Chondrocyte (in vitro differentiated cells): ENCODE data around the gene NOTUM. TPM values are rescaled to one million over a fixed set of nuclear protein-coding genes. Genes with fewer than 3 reads are reported as not detected.
A peak's percentile ranks its signal among the peaks of the same experiment; 100 is the strongest.
"Not testable (repeated sequence)": the region's sequence is repeated elsewhere in the genome, so short reads cannot be mapped to it uniquely, and the experiment has no call there.

Experiments
- DNase-seq: peaks from one replicate; pipeline ENCODE4 v3.0.0; 2021; ENCODE audit warnings: mixed read lengths, low spot score
- H3K27ac Mint-ChIP-seq: one replicate; pipeline ENCODE4 v1.8.0; 2021; ENCODE audit warnings: mild to moderate bottlenecking, moderate library complexity, mixed read lengths; ENCODE audit not compliant: unreplicated experiment
- H3K27me3 Mint-ChIP-seq: 2 replicates; pipeline ENCODE4 v1.8.0; 2021; ENCODE audit warnings: low read depth, mixed read lengths
- H3K36me3 Mint-ChIP-seq: 2 replicates; pipeline ENCODE4 v1.8.0; 2021; ENCODE audit warnings: low read depth, mixed read lengths
- H3K4me1 Mint-ChIP-seq: 2 replicates; pipeline ENCODE4 v1.8.0; 2021; ENCODE audit warnings: low read depth, mild to moderate bottlenecking, mixed read lengths
- H3K4me3 Mint-ChIP-seq: one replicate; pipeline ENCODE4 v1.8.0; 2021; ENCODE audit warnings: mild to moderate bottlenecking, moderate library complexity, mixed read lengths; ENCODE audit not compliant: unreplicated experiment
- H3K9me3 Mint-ChIP-seq: 2 replicates; pipeline ENCODE4 v1.8.0; 2021; ENCODE audit warnings: low read depth, mixed read lengths
- total RNA-seq: library from RNA; stranded (reverse); gene quantifications from 3 replicates; pipeline ENCODE4 v1.2.1, GENCODE V29; 2021
- TF ChIP-seq, protein P1 (sequence below): fragments of 200-600 bp; sonication (generic); IDR thresholded peaks from 2 replicates; pipeline ENCODE4 v1.5.0; 2021; ENCODE audit warnings: antibody characterized with exemption, mild to moderate bottlenecking, moderate library complexity

NOTUM gene
- total RNA-seq, 1 donor from 2014 or later, result not detected

DNA sequence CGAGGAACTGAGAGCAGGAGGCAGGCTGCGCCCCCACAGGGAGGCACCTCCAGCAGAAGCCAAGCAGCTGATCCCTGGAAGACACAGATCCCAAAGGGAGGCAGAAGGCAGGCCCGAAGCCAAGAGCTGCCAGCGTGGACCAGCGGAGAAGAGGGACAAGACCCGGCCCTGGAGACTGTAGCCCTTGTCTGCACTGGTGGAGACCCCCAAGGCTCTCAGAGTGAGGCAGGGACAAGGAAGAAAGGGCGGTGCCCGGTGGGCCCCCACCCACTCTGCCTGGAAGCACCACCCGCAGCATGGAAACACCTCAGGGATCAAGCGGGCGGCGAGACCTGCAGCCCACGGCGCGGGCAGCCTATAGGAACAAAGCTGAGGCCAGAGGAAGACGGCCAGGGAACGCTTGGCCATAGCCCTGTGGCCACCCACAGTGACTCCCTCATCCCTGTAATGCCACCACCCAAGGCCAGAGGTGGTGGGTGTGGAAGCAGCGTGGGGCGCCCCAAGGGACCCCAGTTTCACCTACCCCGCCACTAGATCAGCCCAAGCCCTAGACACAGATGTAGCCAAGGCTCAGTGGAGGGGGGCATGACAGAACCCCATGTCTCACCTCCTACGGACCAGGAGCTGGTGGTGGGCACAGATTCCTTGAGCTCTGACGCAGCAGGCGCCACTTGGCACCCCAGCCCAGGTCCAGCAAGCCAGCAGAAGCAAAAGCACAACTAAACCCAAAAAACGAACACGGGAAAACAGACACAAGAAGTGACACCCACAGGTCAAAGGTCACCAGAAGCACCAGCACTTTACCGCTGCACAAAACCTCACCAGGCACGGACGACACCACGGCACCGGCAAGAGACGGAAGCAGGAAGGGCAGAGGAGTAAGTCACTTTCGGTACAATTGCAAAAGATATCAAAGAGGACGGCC lies 40.1 kb downstream of the NOTUM start:
- Mint-ChIP-seq H3K9me3 (no peaks in the 10 kb centered on the region), H3K36me3 (peaks cover 8% of the 10 kb centered on the region), H3K27me3 (no peaks in the 10 kb centered on the region), H3K27ac (no peak overlapping the region), H3K4me1 (peaks cover 54% of the 10 kb centered on the region), H3K4me3 (no peak overlapping the region)
- TF ChIP-seq, protein P1, sequence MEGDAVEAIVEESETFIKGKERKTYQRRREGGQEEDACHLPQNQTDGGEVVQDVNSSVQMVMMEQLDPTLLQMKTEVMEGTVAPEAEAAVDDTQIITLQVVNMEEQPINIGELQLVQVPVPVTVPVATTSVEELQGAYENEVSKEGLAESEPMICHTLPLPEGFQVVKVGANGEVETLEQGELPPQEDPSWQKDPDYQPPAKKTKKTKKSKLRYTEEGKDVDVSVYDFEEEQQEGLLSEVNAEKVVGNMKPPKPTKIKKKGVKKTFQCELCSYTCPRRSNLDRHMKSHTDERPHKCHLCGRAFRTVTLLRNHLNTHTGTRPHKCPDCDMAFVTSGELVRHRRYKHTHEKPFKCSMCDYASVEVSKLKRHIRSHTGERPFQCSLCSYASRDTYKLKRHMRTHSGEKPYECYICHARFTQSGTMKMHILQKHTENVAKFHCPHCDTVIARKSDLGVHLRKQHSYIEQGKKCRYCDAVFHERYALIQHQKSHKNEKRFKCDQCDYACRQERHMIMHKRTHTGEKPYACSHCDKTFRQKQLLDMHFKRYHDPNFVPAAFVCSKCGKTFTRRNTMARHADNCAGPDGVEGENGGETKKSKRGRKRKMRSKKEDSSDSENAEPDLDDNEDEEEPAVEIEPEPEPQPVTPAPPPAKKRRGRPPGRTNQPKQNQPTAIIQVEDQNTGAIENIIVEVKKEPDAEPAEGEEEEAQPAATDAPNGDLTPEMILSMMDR, result no peak
- no peak for DNase-seq

DNA sequence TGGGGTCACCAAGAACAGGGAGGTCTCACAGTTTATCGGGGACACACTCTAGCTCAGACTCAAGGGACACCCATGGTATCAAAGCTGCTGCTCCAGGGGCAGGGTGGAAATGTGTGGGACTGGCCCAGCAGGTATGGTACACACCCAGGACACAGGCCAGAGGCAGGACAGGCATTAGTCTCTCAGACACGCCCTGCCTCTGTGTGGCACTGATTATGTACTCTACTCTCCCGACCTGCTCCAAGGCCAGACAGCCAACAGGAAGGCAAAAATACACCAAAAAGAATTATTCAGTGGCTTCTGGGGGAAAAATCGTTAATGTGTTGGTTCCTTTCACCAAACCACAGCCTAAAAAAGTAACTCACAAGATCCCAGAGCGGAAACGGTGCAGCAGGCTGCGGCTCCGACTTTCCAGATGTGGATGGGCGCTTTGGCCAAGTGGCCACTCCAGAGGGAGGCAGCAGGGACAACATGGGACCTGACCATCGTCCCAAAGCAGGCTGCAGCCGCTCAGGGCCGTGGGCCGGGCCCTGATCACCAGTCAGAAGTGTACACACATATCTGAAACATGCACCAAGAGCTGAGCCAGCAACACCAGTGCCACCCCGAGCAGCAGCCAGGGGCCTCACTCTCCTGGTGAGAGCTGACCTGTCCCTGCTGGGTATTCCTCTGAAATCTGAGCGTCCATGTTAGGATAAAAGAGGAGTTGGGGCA lies 42.0 kb downstream of the NOTUM start:
- Mint-ChIP-seq H3K27ac (peak overlapping the region; percentile 68), H3K4me1 (peaks cover 42% of the 10 kb centered on the region), H3K36me3 (peaks cover 13% of the 10 kb centered on the region), H3K27me3 (no peaks in the 10 kb centered on the region), H3K9me3 (no peaks in the 10 kb centered on the region), H3K4me3 (no peak overlapping the region)
- no peak for DNase-seq
- TF ChIP-seq, protein P1, result no peak

DNA sequence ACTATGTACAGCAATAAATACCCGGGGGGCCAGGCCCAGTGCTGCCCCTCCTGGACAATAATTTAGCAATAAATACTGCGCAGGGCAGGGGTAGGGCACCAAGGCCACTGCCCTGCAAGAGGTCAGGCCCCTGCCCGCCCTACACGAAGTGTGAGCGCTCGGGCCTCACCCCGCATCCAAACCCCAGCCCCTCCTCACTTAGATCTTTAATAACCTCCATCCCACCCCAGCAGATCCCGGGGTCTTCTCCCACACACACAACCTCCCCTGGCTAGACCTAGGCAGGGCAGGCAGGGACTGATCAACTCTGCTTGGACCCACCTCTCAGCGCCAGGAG lies 42.7 kb downstream of the NOTUM start:
- not testable (repeated sequence) for H3K27me3 Mint-ChIP-seq, H3K9me3 Mint-ChIP-seq, DNase-seq
- peaks cover 13% of the 10 kb centered on the region for H3K36me3 Mint-ChIP-seq
- H3K4me3 Mint-ChIP-seq, result peak overlapping the region; percentile 77
- peak overlapping the region; percentile 84 for H3K27ac Mint-ChIP-seq
- H3K4me1 Mint-ChIP-seq, result peaks cover 37% of the 10 kb centered on the region
- TF ChIP-seq, protein P1, result peak; percentile 53

DNA sequence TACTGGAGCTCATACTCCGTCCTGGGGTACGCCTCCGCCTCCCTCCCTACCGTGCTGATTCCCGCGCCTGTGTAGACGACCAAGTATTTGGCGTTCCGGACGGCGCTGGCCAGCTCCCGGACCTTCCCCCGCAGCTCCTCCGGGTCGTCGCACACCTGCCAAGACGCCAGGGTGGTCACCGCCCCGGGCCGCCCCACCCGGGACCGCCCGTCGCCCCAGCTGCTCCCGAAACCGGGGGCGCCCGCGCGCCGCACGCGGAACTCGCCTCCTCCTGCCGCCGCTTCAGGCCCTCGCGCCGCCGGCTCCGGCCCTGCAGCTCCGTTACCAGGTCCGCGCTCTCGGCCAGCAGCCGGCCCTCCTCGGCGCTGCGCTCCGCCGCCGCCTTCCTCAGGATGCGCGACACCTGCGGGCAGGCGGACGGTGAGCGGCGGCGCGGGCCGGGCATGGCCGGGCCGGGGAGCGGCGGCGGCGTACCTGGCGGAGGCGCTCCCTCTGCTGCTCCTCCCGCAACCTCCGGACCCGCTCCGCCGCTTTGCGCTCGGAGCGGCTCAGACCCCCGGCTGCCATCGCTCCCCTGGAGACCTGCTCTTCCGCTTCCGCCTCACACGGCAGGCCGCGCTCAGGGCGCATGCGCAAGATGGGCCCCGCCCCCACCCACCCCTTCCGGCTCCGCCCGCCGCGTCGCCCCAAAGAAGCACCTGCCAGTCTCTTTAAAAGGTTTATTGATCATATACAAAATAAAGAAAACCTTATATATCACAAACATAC lies 43.2 kb downstream of the NOTUM start, which contains the start of gene SIRT7:
Gene SIRT7, minus strand, starts transcription at position 612 of the 768 bp plus-strand sequence. Its CDS starts 45 bp downstream, at position 567.
- peaks cover 32% of the 10 kb centered on the region for H3K4me1 Mint-ChIP-seq

More for the DNA sequence above, 43.2 kb downstream of the NOTUM start, which contains the start of gene SIRT7:
- peaks cover 17% of the 10 kb centered on the region for H3K36me3 Mint-ChIP-seq
- H3K27me3 Mint-ChIP-seq, result no peaks in the 10 kb centered on the region
- H3K27ac Mint-ChIP-seq, result peak within 1 kb of the TSS; percentile 84
- TF ChIP-seq, protein P1, result no peak
- peak within 1 kb of the TSS; percentile 77 for H3K4me3 Mint-ChIP-seq
- H3K9me3 Mint-ChIP-seq, result no peaks in the 10 kb centered on the region
- DNase-seq, result no peak
